NCI-H2196 treated with DMSO at 0.1 percent for 48 hours (cell line): ENCODE data around the gene YBX2.
"Not testable (repeated sequence)": the region's sequence is repeated elsewhere in the genome, so short reads cannot be mapped to it uniquely, and the experiment has no call there.

ENCODE experiments used
- DNase-seq: peaks from one replicate; lab custom pipeline; 2025; ENCODE audit not compliant: unreplicated experiment; lab: John Stamatoyannopoulos, UW

The YBX2 gene

GRCh38 chr17:7249214-7249613 lies 45.2 kb downstream of the YBX2 start:
- DNase-seq = no peak

- DNase-seq = no peak
Measured at GRCh38 chr17:7248796-7249195, 45.6 kb downstream of the YBX2 start.

DNA sequence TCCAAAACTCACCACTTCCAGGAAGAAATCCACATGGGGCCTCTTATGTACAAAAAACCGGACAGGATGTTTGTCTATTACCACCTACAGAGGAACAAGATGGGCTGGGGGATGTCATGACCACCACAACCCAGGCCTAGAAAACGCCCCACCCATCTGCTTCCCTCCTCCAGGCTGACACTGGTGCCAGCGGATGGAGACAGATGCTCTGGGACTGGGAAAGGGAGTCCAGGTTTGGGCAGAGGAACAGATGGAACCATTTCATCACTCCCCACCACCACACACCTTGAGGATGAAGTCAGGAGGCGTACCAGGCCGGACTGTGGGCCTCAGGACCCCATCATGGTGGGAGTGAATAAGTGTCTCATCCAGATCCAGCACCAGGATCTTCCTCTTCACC lies 47.7 kb downstream of the YBX2 start:
- no peak for DNase-seq

GRCh38 chr17:7243838-7244237 lies 50.6 kb downstream of the YBX2 start:
- DNase-seq = not testable (repeated sequence)

DNA sequence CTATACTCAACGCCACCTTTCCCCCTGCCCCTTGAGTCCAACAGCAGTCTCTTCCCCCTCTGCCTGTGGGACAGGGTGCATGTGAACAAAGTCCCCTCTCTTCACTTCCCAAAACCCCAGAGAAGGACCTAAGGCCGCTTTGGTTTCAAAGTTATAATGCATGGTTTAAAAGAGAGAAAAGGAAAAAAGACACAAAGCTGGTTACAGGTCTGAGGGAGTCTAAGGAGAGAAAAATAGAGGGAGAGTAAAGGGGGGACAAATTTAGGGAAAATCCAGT lies 51.0 kb downstream of the YBX2 start:
- DNase-seq = no peak

DNA sequence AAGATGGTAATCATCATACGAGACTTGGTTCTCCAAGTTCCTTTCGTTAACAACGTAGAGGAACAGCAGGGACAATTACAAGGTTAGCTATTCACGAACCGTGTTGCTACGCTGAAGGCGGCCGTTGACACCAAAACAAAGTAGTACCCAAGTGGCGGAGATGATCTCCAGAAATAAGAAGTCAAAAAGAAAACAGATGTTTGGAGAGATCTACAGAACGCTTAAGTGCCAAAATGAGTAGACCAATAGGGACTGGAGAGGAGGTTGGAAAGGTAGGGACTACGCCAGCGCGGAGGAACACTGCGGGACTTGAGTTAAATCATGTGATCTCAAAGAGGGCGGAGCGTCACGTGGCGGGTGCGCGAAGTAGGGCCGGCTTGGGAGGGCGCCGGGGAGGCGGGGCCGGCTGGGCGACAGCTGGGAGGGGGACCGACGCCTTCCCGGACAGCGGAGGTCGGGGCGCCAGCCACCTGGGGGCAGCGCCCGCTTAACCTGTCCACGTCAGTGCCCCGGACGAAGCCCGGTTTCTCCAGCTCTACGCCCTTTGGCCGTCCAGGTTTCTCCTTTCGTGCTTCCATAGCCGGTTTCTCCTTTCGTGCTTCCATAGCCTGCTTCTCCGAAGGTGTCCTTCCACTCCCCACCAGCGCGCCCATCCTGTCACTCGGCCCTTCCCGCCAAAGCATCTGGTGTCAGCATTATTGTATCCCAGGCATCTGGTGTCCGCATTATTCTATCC lies 51.6 kb downstream of the YBX2 start:
- DNase-seq = peak; percentile 45

DNA sequence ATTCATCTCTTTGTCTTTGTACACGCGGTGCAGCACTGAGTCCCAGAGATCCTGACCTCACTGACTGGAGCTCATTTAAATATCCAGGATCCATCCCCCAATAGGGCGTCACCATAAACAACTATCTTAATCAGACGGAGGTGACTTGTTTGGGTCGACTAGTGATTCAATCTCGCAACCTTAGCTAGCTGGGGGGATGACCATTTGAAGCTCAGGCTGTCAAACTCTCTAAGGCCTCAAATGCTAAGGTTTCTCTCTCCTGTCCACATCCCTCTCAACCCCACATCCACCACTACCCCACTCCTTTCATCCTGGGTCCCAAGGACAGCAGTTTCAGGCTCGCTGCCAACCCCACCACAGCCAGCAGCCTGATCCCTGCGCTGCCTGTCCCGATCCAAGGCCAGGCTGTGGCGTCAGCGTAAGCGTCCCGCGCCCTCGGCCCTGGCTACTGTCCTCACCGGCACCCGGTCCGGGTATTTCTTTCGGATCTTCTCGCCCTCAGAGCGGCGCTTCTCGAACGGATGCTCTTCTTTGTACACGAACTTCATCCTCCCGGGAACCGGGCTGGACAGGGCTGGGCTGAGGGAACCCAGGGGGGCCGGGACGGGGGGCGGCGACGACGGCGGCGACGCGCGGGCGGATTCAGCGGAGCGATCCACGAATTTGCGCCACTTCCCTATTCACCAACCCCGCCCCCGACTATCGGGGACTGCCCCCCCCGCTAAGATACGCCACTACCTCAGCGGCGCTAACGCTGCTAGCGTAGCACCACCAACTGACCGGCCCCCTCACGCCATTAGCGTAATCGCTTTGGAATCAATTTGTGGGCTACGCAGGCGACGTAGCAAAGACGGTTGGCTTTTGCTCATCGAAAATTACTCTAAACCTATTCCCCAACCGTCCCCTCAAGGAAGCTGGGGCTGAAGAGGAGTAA lies 52.4 kb downstream of the YBX2 start, which contains the start of gene GABARAP:
GABARAP (minus strand) TSS at position 667 of the 934 bp plus-strand sequence; CDS start at position 548, 119 bp downstream.
- peak; percentile 48 for DNase-seq

- DNase-seq = no peak
Measured at GRCh38 chr17:7241090-7241733, 53.2 kb downstream of the YBX2 start.

DNA sequence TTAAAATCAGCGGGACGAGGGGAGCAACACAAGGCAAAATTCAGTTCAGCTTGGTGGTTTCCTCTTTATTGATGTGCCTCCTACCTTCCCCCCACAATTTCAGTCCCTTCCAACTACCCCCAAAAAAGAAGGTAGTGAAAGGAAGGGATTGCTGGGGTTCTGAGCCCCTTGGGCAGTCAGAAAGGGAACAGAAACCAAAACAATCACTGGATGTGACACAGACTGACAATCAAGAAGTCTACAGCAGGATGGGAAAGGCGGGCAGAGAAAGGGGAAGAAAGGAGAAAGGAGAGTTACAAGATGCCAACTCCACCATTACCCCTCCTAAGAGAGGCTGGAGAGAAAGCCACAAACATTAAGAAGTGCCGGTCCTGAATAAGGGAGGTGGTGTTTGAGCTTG lies 54.1 kb downstream of the YBX2 start:
- DNase-seq = no peak

GRCh38 chr17:7239091-7240027 lies 55.1 kb downstream of the YBX2 start, which contains the start of gene PHF23:
TSS of gene PHF23 (minus strand) at chr17:7239457. CDS start at chr17:7239279, 178 bp downstream.
- DNase-seq = peak; percentile 91

- DNase-seq = no peak
Measured at GRCh38 chr17:7238420-7239090, 55.9 kb downstream of the YBX2 start.
